HL-60 (cell line): ENCODE results near the gene TRUB1.

Source experiments
- DNase-seq, 2 experiments: peaks; one replicate each; pipeline ENCODE4 v3.0.0-alpha.2; 2010 to 2020; ENCODE audit warnings: low read depth in 1 of 2, low spot score in 1 of 2
- H3K27ac ChIP-seq: fragments of 250-450 bp; sonication (Bioruptor Pico); replicated peaks from 2 replicates; pipeline ENCODE4 v1.5.1; 2020; ENCODE audit warnings: mild to moderate bottlenecking, moderate library complexity
- H3K27me3 ChIP-seq: fragments of 250-450 bp; sonication (Bioruptor Pico); 2 replicates; pipeline ENCODE4 v1.5.1; 2021; ENCODE audit warnings: mild to moderate bottlenecking, moderate library complexity; ENCODE audit not compliant: insufficient read depth, poor library complexity, severe bottlenecking
- H3K4me3 ChIP-seq: replicated peaks from 2 replicates; pipeline ENCODE4 v1.5.1; 2011; ENCODE audit warnings: mild to moderate bottlenecking, control low read depth, low read length; ENCODE audit not compliant: insufficient read depth
- GABPA ChIP-seq: IDR thresholded peaks from 2 replicates; pipeline ENCODE4 v1.6.1; 2012; ENCODE audit warnings: low read depth
- POLR2AphosphoS5 ChIP-seq: IDR thresholded peaks from 2 replicates; pipeline ENCODE4 v1.6.1; 2012; ENCODE audit warnings: low read depth
- SPI1 ChIP-seq: IDR thresholded peaks from 2 replicates; pipeline ENCODE4 v1.6.1; 2012; ENCODE audit warnings: low read depth, mild to moderate bottlenecking, borderline replicate concordance
- TF ChIP-seq, protein P1 (sequence below): IDR thresholded peaks from 2 replicates; pipeline ENCODE4 v1.6.1; 2012; ENCODE audit warnings: low read depth; ENCODE audit not compliant: insufficient replicate concordance
- TF ChIP-seq, protein P2 (sequence below): IDR thresholded peaks from one replicate; pipeline ENCODE4 v1.5.1; 2011; ENCODE audit warnings: low read length, control low read depth, inconsistent platforms; ENCODE audit not compliant: insufficient read depth

TRUB1 gene

DNA sequence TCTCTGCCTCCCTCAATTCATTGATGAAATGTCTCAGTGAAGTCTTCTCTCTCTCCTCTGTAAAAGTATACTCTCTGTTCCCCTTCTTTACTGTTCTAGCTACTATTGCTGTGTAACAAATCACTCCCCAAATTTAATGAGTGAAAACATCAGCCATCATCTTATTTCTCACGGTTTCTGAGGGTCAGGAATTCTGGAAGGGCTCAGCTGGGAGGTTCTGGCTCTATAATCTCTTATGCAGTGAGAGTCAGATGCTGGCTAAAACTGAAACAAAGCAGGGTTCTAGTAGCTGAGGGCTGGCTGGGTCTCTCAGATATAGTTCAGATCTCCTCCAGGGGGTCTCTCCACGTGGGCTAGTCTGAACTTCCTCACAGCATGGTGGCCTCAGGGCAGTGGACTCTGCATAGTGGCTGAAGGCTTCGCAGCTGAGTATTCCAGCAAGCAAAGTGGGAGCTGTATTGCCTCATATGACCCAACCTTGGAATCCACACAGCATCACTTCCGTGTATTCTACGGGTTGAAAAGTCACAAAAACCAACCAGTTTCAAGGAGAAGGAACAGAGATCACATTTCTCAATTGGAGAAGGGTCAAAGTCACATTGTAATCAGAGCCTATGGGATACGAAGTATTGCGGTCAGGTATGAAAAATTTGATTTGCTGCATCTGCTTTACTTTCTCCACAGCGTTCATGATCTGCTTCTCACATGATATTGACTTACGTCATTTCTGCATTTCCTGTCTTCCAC lies 80.4 kb downstream of the TRUB1 start:
- no peaks in the 10 kb centered on the region for H3K27me3 ChIP-seq
- no peak overlapping the region for H3K4me3 ChIP-seq
- H3K27ac ChIP-seq = no peak overlapping the region
- TF ChIP-seq, protein P1, sequence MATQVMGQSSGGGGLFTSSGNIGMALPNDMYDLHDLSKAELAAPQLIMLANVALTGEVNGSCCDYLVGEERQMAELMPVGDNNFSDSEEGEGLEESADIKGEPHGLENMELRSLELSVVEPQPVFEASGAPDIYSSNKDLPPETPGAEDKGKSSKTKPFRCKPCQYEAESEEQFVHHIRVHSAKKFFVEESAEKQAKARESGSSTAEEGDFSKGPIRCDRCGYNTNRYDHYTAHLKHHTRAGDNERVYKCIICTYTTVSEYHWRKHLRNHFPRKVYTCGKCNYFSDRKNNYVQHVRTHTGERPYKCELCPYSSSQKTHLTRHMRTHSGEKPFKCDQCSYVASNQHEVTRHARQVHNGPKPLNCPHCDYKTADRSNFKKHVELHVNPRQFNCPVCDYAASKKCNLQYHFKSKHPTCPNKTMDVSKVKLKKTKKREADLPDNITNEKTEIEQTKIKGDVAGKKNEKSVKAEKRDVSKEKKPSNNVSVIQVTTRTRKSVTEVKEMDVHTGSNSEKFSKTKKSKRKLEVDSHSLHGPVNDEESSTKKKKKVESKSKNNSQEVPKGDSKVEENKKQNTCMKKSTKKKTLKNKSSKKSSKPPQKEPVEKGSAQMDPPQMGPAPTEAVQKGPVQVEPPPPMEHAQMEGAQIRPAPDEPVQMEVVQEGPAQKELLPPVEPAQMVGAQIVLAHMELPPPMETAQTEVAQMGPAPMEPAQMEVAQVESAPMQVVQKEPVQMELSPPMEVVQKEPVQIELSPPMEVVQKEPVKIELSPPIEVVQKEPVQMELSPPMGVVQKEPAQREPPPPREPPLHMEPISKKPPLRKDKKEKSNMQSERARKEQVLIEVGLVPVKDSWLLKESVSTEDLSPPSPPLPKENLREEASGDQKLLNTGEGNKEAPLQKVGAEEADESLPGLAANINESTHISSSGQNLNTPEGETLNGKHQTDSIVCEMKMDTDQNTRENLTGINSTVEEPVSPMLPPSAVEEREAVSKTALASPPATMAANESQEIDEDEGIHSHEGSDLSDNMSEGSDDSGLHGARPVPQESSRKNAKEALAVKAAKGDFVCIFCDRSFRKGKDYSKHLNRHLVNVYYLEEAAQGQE = no peak
- TF ChIP-seq, protein P2, sequence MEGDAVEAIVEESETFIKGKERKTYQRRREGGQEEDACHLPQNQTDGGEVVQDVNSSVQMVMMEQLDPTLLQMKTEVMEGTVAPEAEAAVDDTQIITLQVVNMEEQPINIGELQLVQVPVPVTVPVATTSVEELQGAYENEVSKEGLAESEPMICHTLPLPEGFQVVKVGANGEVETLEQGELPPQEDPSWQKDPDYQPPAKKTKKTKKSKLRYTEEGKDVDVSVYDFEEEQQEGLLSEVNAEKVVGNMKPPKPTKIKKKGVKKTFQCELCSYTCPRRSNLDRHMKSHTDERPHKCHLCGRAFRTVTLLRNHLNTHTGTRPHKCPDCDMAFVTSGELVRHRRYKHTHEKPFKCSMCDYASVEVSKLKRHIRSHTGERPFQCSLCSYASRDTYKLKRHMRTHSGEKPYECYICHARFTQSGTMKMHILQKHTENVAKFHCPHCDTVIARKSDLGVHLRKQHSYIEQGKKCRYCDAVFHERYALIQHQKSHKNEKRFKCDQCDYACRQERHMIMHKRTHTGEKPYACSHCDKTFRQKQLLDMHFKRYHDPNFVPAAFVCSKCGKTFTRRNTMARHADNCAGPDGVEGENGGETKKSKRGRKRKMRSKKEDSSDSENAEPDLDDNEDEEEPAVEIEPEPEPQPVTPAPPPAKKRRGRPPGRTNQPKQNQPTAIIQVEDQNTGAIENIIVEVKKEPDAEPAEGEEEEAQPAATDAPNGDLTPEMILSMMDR = no peak
- TF ChIP-seq POLR2AphosphoS5 = no peak
- no peak for TF ChIP-seq SPI1
- no peak for TF ChIP-seq GABPA
- DNase-seq = no peak

DNA sequence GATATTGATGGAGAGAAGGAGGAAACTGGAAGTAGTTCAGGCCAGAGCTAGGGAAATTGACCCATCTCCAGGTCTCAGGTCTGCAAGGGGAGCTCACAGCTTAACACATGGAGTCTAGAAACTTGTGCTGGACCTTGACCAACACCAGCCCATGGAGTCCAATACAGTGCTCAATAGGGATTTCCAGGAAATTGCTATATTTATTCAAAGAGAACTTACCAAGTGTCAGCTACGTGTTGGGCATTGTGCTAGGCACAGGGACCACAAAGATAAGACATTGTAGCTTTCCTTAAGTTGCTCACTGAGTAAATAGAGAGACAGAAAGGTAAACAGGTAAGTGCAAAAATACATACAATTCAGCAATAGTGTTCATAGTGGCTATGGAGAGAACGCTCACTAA lies 82.5 kb downstream of the TRUB1 start:
- DNase-seq = no peak
- Histone ChIP-seq H3K27me3 (no peaks in the 10 kb centered on the region), H3K27ac (no peak overlapping the region), H3K4me3 (no peak overlapping the region)
- TF ChIP-seq POLR2AphosphoS5 = no peak
- TF ChIP-seq SPI1 = no peak
- TF ChIP-seq GABPA = no peak

- TF ChIP-seq, protein P2 = no peak
- no peak for TF ChIP-seq GABPA
- H3K27me3 ChIP-seq = no peaks in the 10 kb centered on the region
- DNase-seq = no peak
- H3K27ac ChIP-seq = no peak overlapping the region
- no peak overlapping the region for H3K4me3 ChIP-seq
Measured at GRCh38 chr10:115022733-115023132, 84.7 kb downstream of the TRUB1 start.

DNA sequence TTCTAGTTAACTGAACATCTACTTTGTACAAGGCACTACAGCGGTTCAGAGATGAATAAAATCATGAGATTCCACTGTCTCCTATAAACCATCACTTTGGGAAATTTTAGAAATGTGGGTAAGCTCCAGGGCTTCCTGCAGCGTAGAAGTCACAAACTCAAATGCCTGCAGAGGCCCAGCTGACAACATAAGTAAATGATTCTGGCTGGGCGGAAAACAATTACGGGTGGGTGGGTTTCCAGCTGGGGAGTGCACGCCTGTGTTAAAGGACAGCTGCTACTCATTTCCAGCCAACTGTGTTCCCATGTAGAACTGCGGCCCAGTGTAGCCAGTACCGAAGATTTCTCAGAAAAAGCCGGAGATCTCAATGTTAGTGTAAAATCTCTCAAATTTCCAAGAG lies 85.7 kb downstream of the TRUB1 start:
- H3K27me3 ChIP-seq = no peaks in the 10 kb centered on the region
- H3K27ac ChIP-seq = no peak overlapping the region
- no peak for DNase-seq
- TF ChIP-seq, protein P2 = no peak
- TF ChIP-seq, protein P1 = no peak
- no peak for TF ChIP-seq POLR2AphosphoS5
- no peak for TF ChIP-seq SPI1
- no peak for TF ChIP-seq GABPA
- no peak overlapping the region for H3K4me3 ChIP-seq
